GM19239 (cell line): ENCODE data around the gene CELSR2.

Experiments
- DNase-seq: peaks from one replicate; pipeline ENCODE4 v3.0.0; 2011; ENCODE audit warnings: low spot score; ENCODE audit not compliant: insufficient read length
- FAIRE-seq: peaks from 2 replicates; lab custom pipeline; 2011; peaks lifted over from hg19 to GRCh38; lab: Jason Lieb, UNC

Gene CELSR2

DNA sequence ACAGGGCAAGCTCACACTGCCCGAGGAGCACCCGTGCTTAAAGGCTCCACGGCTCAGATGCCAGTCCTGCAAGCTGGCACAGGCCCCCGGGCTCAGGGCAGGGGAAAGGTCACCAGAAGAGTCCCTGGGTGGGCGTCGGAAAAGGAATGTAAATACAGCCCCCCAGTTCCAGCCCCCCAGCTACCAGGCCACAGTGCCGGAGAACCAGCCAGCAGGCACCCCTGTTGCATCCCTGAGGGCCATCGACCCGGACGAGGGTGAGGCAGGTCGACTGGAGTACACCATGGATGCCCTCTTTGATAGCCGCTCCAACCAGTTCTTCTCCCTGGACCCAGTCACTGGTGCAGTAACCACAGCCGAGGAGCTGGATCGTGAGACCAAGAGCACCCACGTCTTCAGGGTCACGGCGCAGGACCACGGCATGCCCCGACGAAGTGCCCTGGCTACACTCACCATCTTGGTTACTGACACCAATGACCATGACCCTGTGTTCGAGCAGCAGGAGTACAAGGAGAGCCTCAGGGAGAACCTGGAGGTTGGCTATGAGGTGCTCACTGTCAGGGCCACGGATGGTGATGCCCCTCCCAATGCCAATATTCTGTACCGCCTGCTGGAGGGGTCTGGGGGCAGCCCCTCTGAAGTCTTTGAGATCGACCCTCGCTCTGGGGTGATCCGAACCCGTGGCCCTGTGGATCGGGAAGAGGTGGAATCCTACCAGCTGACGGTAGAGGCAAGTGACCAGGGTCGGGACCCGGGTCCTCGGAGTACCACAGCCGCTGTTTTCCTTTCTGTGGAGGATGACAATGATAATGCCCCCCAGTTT lies 1.3 kb downstream of the CELSR2 start:
- FAIRE-seq (no peak), DNase-seq (no peak)

GRCh38 chr1:109251277-109252166 lies 2.2 kb downstream of the CELSR2 start:
- no peak for FAIRE-seq
- no peak for DNase-seq

DNA sequence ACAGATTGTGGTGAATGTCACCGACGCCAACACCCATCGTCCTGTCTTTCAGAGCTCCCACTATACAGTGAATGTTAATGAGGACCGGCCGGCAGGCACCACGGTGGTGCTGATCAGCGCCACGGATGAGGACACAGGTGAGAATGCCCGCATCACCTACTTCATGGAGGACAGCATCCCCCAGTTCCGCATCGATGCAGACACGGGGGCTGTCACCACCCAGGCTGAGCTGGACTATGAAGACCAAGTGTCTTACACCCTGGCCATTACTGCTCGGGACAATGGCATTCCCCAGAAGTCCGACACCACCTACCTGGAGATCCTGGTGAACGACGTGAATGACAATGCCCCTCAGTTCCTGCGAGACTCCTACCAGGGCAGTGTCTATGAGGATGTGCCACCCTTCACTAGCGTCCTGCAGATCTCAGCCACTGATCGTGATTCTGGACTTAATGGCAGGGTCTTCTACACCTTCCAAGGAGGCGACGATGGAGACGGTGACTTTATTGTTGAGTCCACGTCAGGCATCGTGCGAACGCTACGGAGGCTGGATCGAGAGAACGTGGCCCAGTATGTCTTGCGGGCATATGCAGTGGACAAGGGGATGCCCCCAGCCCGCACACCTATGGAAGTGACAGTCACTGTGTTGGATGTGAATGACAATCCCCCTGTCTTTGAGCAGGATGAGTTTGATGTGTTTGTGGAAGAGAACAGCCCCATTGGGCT lies 3.0 kb downstream of the CELSR2 start:
- FAIRE-seq (no peak), DNase-seq (no peak)

DNA sequence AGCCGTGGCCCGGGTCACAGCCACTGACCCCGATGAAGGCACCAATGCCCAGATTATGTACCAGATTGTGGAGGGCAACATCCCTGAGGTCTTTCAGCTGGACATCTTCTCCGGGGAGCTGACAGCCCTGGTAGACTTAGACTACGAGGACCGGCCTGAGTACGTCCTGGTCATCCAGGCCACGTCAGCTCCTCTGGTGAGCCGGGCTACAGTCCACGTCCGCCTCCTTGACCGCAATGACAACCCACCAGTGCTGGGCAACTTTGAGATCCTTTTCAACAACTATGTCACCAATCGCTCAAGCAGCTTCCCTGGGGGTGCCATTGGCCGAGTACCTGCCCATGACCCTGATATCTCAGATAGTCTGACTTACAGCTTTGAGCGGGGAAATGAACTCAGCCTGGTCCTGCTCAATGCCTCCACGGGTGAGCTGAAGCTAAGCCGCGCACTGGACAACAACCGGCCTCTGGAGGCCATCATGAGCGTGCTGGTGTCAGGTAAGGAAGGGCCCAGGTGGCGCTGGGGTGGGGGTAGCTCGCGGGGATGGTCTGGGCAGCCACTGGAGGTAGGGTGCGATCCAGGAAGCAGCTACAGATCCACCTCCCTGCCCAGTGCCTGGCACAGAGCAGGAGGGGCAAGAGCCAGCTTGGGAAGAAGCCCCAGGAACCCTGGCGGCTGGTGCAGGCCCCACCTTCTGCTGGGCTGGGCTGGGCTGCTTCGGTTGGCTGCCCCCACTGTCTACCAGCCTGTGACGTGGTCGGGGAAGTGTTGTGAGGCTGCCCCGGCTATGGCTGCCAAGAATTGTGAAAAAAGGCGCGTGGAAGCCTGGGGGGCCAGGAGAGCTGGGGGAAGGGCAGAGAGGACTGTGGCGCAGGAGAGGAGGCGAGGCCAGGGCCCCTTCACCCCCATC lies 3.8 kb downstream of the CELSR2 start:
- DNase-seq (no peak), FAIRE-seq (no peak)

DNA sequence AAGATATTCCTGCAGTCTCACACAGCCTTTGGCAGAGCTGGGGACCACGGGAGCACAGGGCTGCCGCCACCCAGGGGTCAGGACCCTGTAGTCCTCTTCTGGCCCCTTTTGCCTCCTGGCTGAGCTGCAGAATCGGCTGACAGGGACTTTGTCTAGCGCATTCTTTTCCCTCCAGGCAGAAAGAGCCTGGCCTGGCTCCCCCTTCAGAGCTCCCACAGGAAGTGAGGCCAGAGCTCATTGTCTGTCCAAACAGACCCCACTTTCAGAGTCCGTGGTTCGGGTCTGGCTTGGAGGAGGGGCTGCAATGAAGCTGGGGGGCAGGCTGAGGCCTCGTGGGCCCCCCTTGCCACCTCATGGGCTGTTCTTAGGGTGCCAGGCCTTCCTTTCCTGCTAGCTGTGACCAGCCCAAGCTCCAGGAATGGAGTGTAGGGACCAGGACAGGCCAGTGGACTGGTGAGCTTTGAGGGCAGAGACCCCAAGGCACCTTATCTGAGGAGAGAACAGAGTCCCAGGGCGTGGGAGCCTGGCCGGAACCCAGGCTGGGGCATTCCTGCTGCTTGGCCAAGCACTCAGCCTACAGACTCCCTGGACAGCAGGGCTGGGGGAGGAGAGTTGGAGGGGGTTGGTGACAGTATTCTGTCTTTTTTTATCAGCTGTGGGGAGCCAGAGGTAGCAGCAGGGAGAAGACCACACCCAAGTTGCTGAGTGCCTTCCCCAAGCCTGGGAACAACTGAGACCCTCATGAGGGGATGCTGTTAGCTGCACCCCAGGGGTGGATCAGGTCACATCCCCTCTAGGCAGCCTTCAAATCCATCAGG lies 4.7 kb downstream of the CELSR2 start:
- DNase-seq (no peak), FAIRE-seq (no peak)

DNA sequence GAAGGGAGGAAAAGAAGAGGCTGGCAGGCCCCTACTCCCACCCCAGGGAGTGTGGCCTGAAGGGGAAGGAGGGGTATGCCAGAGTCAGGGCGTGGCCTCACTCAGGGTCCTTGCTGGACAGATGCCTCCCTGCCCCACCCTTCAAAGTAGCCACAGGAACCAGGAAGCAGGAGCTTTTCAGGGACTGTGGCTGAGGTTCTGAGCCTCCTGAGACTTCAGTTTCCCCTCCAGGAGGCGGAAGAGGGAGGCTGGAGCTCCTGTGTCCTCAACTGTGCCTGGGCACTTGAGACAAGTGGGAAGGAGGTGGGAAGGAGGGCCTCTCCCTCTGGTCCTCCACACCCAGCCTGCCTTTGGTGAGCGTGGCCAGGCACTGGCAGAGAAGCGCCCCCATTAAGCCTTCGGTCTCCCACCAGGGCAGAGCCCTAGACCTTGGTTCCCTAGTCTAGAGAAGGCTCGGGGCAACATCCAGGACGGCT lies 5.3 kb downstream of the CELSR2 start:
- FAIRE-seq, result no peak
- DNase-seq, result no peak

DNA sequence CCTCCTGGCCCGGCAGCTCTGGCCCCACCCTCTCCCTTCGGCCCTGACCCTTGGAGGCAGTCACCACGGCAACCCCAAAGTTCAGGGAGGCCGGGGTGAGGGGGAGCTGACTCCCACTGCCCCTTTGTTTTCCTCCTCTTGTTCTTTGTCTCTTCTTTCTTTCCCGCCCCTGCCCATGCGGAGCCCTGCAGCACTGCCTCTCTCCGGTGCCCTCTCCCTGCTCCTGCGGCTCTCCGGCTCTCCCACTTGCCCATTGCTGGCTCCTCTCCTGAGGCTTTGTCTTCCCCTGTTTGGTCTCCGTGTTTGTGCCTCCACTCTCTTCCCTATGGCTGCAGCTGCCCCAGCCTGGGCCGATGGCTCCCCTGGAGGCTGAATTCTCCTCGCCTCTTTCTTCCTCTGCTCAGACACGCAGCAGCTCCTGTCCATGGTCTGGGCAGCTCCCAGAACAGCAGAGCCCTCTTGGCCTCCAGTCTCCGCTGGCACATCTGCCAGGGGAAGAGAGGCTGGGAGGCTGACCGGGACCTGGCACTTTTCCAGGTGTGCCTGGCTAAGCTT lies 5.8 kb downstream of the CELSR2 start:
- DNase-seq (no peak), FAIRE-seq (no peak)

DNA sequence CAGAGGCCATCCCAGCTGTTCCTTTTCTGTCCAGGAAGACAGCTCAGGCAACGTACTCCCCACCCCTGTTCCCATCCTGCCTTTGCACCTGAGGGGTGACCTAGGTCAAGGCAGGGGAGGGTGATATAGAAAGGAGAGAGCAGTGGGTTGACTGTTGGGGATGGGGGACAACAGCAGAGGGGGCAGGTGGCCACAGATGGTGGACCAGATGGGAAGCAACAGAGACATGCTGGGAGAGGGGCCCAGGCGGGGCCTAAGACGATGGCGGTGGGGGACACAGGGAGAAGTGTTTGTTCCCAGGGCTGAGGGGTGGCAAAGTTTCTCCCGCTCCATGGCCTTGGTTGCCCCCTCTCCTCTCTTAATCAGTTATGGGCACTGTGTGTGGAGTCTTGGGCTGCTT lies 6.3 kb downstream of the CELSR2 start:
- FAIRE-seq, result no peak

DNA sequence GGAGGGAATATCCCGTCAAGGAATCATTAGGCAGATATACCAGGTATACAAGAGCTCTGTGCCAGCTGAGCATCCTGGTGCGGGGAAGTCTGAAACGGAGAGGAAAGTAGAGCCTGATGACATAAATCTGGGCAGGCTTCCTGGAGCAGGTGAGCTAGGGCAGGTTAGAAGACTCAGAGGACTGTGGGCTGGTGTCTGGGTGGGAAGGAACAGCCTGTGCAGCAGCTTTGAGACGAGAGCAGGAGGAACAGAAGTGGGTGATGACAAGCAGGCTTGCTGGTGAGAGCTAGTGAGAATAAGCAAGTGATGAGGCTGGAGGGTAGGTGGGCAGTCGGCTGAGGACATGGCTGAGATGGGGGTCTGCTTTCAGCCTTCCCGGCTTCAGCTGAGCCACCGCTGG lies 6.7 kb downstream of the CELSR2 start:
- no peak for DNase-seq
- no peak for FAIRE-seq

More for the DNA sequence above, 6.3 kb downstream of the CELSR2 start:
- DNase-seq, result no peak

DNA sequence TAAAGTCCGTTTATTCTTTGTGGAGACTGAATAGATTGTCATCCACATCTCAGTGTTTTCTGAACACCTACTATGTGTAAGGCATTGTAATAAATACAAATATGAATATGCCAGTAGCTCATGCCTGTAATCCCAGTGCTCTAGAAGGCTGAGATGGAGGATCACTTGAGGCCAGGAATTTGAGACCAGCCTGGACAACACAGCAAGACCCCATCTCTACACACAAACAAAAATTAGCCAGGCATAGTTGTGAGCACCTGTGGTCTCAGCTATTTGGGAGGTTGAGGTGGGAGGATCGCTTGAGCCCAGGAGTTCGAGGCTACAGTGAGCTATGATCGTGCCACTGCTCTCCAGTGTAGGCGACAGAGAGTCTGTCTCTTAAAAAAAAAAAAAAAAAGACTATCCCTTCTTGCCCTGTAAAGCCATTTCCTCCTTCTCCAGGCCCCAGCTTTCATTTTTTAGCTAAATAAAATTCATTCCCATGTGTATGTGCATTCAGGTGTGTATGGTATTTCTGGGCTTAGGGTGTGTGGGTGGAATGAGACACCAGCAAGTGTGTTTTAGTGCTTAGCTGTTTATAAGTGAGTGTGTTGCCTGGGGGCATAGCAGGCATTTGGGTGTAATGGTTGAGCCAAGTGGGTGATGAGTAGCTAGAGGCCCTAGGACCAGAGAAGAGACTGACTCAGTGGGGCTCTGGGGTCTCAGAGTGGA lies 7.8 kb downstream of the CELSR2 start:
- FAIRE-seq, result no peak
- DNase-seq, result no peak

- DNase-seq, result no peak
- FAIRE-seq, result no peak
Measured at GRCh38 chr1:109257682-109258421, 8.5 kb downstream of the CELSR2 start.

DNA sequence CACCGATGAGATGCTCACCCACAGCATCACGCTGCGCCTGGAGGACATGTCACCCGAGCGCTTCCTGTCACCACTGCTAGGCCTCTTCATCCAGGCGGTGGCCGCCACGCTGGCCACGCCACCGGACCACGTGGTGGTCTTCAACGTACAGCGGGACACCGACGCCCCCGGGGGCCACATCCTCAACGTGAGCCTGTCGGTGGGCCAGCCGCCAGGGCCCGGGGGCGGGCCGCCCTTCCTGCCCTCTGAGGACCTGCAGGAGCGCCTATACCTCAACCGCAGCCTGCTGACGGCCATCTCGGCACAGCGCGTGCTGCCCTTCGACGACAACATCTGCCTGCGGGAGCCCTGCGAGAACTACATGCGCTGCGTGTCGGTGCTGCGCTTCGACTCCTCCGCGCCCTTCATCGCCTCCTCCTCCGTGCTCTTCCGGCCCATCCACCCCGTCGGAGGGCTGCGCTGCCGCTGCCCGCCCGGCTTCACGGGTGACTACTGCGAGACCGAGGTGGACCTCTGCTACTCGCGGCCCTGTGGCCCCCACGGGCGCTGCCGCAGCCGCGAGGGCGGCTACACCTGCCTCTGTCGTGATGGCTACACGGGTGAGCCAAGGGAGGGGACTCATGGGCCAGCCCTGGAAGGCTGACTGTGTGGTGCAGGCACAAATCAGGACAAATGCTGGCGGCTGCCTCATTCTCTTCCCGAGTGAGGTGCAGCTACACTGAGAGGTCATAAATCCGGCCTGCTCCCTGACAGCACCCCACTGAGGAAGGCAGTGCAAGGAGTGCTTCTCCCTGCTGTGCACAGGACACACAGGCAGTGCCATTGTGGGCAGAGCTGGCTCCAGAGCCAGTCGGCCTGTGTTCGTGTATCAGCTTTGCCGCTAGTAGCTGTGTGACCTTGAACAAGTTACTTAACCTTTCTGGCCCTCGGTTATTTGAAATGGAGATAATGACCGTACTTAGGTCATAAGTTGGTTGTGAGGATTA lies 9.4 kb downstream of the CELSR2 start:
- DNase-seq, result no peak
- FAIRE-seq, result no peak

GRCh38 chr1:109259674-109260557 lies 10.6 kb downstream of the CELSR2 start:
- FAIRE-seq (no peak), DNase-seq (no peak)

DNA sequence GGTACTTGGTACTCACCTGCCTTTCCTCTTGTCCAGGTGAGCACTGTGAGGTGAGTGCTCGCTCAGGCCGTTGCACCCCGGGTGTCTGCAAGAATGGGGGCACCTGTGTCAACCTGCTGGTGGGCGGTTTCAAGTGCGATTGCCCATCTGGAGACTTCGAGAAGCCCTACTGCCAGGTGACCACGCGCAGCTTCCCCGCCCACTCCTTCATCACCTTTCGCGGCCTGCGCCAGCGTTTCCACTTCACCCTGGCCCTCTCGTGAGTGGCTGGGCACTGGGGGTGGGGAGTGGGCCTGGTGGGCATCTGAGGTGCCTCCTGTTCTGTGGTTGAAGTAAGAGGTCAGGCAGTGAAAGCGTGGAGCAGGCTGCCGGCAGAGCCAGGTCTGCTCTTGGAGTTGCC lies 11.7 kb downstream of the CELSR2 start:
- FAIRE-seq, result no peak
- DNase-seq, result no peak

- no peak for FAIRE-seq
Measured at GRCh38 chr1:109261578-109261977, 12.2 kb downstream of the CELSR2 start.

More at GRCh38 chr1:109261578-109261977, 12.2 kb downstream of the CELSR2 start:
- no peak for DNase-seq
